GM18868 (cell line): ENCODE data around the gene PHRF1.

ENCODE experiments used
- ATAC-seq: cut with Tn5 transposase; IDR thresholded peaks from one replicate; pipeline ENCODE4 v1.9.1; 2021; ENCODE audit warnings: mild to moderate bottlenecking, moderate library complexity; ENCODE audit not compliant: unreplicated experiment

PHRF1 gene

GRCh38 chr11:625636-626268 lies 49.5 kb downstream of the PHRF1 start:
- no peak for ATAC-seq

- no peak for ATAC-seq
Observed at GRCh38 chr11:626475-627307, 50.4 kb downstream of the PHRF1 start, which contains the start of gene SCT. TSS of gene SCT (minus strand) at chr11:627181. CDS start at chr11:627143, 38 bp downstream.

- no peak for ATAC-seq
Observed at GRCh38 chr11:627308-627576, 51.0 kb downstream of the PHRF1 start.

- no peak for ATAC-seq
Observed at GRCh38 chr11:628056-628455, 51.8 kb downstream of the PHRF1 start.

GRCh38 chr11:629237-629583 lies 52.9 kb downstream of the PHRF1 start:
- ATAC-seq = no peak

GRCh38 chr11:630871-631270 lies 54.6 kb downstream of the PHRF1 start:
- ATAC-seq = no peak

GRCh38 chr11:635945-636510 lies 59.8 kb downstream of the PHRF1 start:
- ATAC-seq = no peak

- ATAC-seq = no peak
Observed at GRCh38 chr11:636511-637332, 60.5 kb downstream of the PHRF1 start, which contains the start of gene DRD4. TSS of gene DRD4 (plus strand) at chr11:637269. CDS start at chr11:637305, 36 bp downstream.

- no peak for ATAC-seq
Observed at GRCh38 chr11:637333-637592, 61.0 kb downstream of the PHRF1 start.

- no peak for ATAC-seq
Observed at GRCh38 chr11:637593-638521, 61.6 kb downstream of the PHRF1 start.

GRCh38 chr11:638631-639331 lies 62.5 kb downstream of the PHRF1 start:
- no peak for ATAC-seq

GRCh38 chr11:639332-639955 lies 63.2 kb downstream of the PHRF1 start:
- no peak for ATAC-seq

- no peak for ATAC-seq
Observed at GRCh38 chr11:640021-640706, 63.9 kb downstream of the PHRF1 start.

GRCh38 chr11:641806-642370 lies 65.6 kb downstream of the PHRF1 start:
- no peak for ATAC-seq

GRCh38 chr11:643366-643765 lies 67.1 kb downstream of the PHRF1 start:
- ATAC-seq = no peak

- ATAC-seq = no peak
Observed at GRCh38 chr11:643849-644738, 67.8 kb downstream of the PHRF1 start.

GRCh38 chr11:645536-645935 lies 69.3 kb downstream of the PHRF1 start:
- ATAC-seq = no peak

- ATAC-seq = no peak
Observed at GRCh38 chr11:646214-646613, 69.9 kb downstream of the PHRF1 start.
